Fibroblast of peridontal ligament (primary cell): Measurements from ENCODE around the gene SEC61A2.
"Not testable (repeated sequence)": the region's sequence is repeated elsewhere in the genome, so short reads cannot be mapped to it uniquely, and the experiment has no call there.

Experiments used
- DNase-seq: peaks from one replicate; pipeline ENCODE4 v3.0.0-alpha.2; 2010; ENCODE audit errors: extremely low read depth

Gene SEC61A2

GRCh38 chr10:12160664-12161063 lies 31.2 kb downstream of the SEC61A2 start:
- no peak for DNase-seq

GRCh38 chr10:12162927-12163326 lies 33.5 kb downstream of the SEC61A2 start:
- no peak for DNase-seq

GRCh38 chr10:12164085-12164484 lies 34.6 kb downstream of the SEC61A2 start:
- DNase-seq: no peak

- DNase-seq: no peak
Measured at GRCh38 chr10:12165036-12165435, 35.6 kb downstream of the SEC61A2 start.

- no peak for DNase-seq
Measured at GRCh38 chr10:12165999-12166775, 36.7 kb downstream of the SEC61A2 start.

GRCh38 chr10:12171512-12171911 lies 42.0 kb downstream of the SEC61A2 start:
- not testable (repeated sequence) for DNase-seq

- no peak for DNase-seq
Measured at GRCh38 chr10:12177642-12178041, 48.2 kb downstream of the SEC61A2 start.

GRCh38 chr10:12179606-12180170 lies 50.2 kb downstream of the SEC61A2 start:
- DNase-seq: no peak

- no peak for DNase-seq
Measured at GRCh38 chr10:12180221-12180974, 50.9 kb downstream of the SEC61A2 start.

- no peak for DNase-seq
Measured at GRCh38 chr10:12181065-12181775, 51.7 kb downstream of the SEC61A2 start.

GRCh38 chr10:12184165-12184564 lies 54.7 kb downstream of the SEC61A2 start:
- no peak for DNase-seq

- no peak for DNase-seq
Measured at GRCh38 chr10:12186323-12186722, 56.8 kb downstream of the SEC61A2 start.

GRCh38 chr10:12187321-12187905 lies 57.9 kb downstream of the SEC61A2 start:
- DNase-seq: no peak

- no peak for DNase-seq
Measured at GRCh38 chr10:12188656-12189055, 59.2 kb downstream of the SEC61A2 start.

GRCh38 chr10:12189426-12189825 lies 59.9 kb downstream of the SEC61A2 start:
- no peak for DNase-seq

GRCh38 chr10:12191715-12192114 lies 62.2 kb downstream of the SEC61A2 start:
- DNase-seq: peak; percentile 36

GRCh38 chr10:12193193-12193592 lies 63.7 kb downstream of the SEC61A2 start:
- DNase-seq: peak; percentile 46

GRCh38 chr10:12194752-12195271 lies 65.3 kb downstream of the SEC61A2 start:
- DNase-seq: peak; percentile 45

- DNase-seq: no peak
Measured at GRCh38 chr10:12195281-12195602, 65.8 kb downstream of the SEC61A2 start.

GRCh38 chr10:12195603-12196506 lies 66.4 kb downstream of the SEC61A2 start, which contains the start of the genes CDC123 and NUDT5:
Gene CDC123, plus strand, starts transcription at chr10:12196188. Its CDS starts 58 bp downstream, at chr10:12196246.
Gene NUDT5, minus strand, starts transcription at chr10:12195891. Its CDS starts 9,600 bp downstream, at chr10:12186291.
- DNase-seq: peak; percentile 91
